Kidney (tissue), 14 donors: ENCODE data around the gene ARL15. TPM values are rescaled to one million over a fixed set of nuclear protein-coding genes. Genes with fewer than 3 reads are reported as not detected.

Experiments used
- DNase-seq, 5 donors: peaks; one replicate each; pipeline ENCODE4 v3.0.0-alpha.2; 2013 to 2020
- FAIRE-seq: peaks from 2 replicates; lab custom pipeline; 2012; peaks lifted over from hg19 to GRCh38; lab: Jason Lieb, UNC
- H3K27ac ChIP-seq, 2 donors: one replicate each; pipeline ENCODE4 v1.7.0; 2013; ENCODE audit warnings: low read depth in 2 of 2, low read length in 2 of 2, inconsistent platforms in 1 of 2
- H3K27me3 ChIP-seq: one replicate; pipeline ENCODE4 v1.7.1; 2013; ENCODE audit warnings: low read length, inconsistent platforms; ENCODE audit not compliant: control insufficient read depth, insufficient read depth
- H3K36me3 ChIP-seq, 3 donors: one replicate each; pipeline versions ENCODE4 v1.7.0 to v1.7.1; 2013; ENCODE audit warnings: low read length in 3 of 3, control low read depth in 1 of 3, inconsistent platforms in 1 of 3; ENCODE audit not compliant: insufficient read depth in 3 of 3, control insufficient read depth in 2 of 3
- H3K4me1 ChIP-seq, 3 donors: one replicate each; pipeline versions ENCODE4 v1.7.0 to v1.7.1; 2013; ENCODE audit warnings: low read length in 3 of 3, inconsistent platforms in 1 of 3, low read depth in 1 of 3; ENCODE audit not compliant: control insufficient read depth in 2 of 3, insufficient read depth in 2 of 3
- H3K4me3 ChIP-seq, 3 donors: one replicate each; pipeline versions ENCODE4 v1.7.0 to v1.8.1; 2013; ENCODE audit warnings: low read length in 3 of 3, control low read depth in 1 of 3, inconsistent platforms in 1 of 3
- H3K9ac ChIP-seq, 3 donors: one replicate each; pipeline versions ENCODE4 v1.7.0 to v1.7.1; 2013; ENCODE audit warnings: low read length in 3 of 3, control low read depth in 1 of 3, inconsistent platforms in 1 of 3
- H3K9me3 ChIP-seq, 3 donors: one replicate each; pipeline versions ENCODE4 v1.7.0 to v1.7.1; 2013; ENCODE audit warnings: low read length in 3 of 3, control low read depth in 1 of 3, inconsistent platforms in 1 of 3; ENCODE audit not compliant: control insufficient read depth in 2 of 3, insufficient read depth in 1 of 3
- CTCF ChIP-seq: IDR thresholded peaks from 3 replicates; pipeline ENCODE4 v1.5.1; 2012; ENCODE audit warnings: mild to moderate bottlenecking, moderate library complexity, borderline replicate concordance; ENCODE audit not compliant: insufficient read depth; ENCODE audit errors: extremely low read depth
- intact Hi-C: fragments of 100-400 bp; cut with DNase I; formaldehyde crosslinking; loops from one replicate; pipeline ENCODE4 v1.11.1; 2022
- polyA plus RNA-seq: library from polyadenylated mRNA; stranded (reverse); fragments of 350-450 nt; fragmentation: Illumina TruSeq; extraction: RNeasy Lipid Tissue Mini Kit (QIAGEN cat#74804); gene quantifications from one replicate; pipeline ENCODE4 v1.2.3, GENCODE V29; 2014; ENCODE audit warnings: low read depth, low replicate concordance; ENCODE audit not compliant: insufficient read depth
- total RNA-seq: library from RNA; stranded (reverse); fragmentation: NEBNext Ultra II Directional; extraction: Animal tissue kit (Norgen Biotek cat#: 25700); gene quantifications from one replicate; pipeline ENCODE4 v1.2.1, GENCODE V29; 2021
- donor health status: control.
- donor health status: control.
- donor health status: control.
- donor health status: control.
- donor health status: control.
- donor health status: DM: yes; HTN: yes; CAD: no.
- donor health status: Normal renal cell carcinoma (clear cell type).

ARL15 gene
- total and polyA plus RNA-seq, 2 donors from 2014 or later = 21.1 to 36.6 TPM

DNA sequence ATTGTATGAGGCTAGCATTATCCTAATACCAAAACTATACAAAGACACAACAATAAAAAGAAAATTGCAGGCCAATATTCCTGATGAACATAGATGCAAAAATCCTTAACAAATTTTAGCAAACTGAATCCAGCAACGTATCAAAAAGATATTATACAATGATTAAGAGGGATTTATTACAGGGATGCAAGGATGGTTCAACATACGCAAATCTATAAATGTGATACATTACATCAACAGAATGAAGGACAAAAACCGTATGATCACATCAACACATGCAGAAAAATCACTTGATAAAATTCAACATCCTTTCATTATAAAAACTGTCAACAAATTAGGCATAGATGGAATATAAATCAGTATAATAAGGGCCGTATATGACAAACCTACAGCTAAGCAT is 27.1 kb upstream of the ARL15 start:
- no peaks in the 10 kb centered on the region for H3K27me3 ChIP-seq
- DNase-seq = no peak
- H3K4me3 ChIP-seq = no peak overlapping the region
- H3K4me1 ChIP-seq = no peaks in the 10 kb centered on the region
- intact Hi-C loops = no loop called here
- no peak overlapping the region for H3K27ac ChIP-seq
- no peak for TF ChIP-seq CTCF
- no peaks in the 10 kb centered on the region for H3K36me3 ChIP-seq
- H3K9me3 ChIP-seq = peaks cover 0 to 5% (median 1%) of the 10 kb centered on the region in 3 donors
- no peak for FAIRE-seq
- no peak overlapping the region for H3K9ac ChIP-seq

GRCh38 chr5:54332720-54333119 is 22.3 kb upstream of the ARL15 start:
- DNase-seq (peak in 1 of 5 donors; percentile 34), FAIRE-seq (no peak)
- no peaks in the 10 kb centered on the region for H3K27me3 ChIP-seq
- no peaks in the 10 kb centered on the region for H3K4me1 ChIP-seq
- peaks cover 0 to 3% (median 1%) of the 10 kb centered on the region in 3 donors for H3K9me3 ChIP-seq
- intact Hi-C loops = no loop called here
- TF ChIP-seq CTCF = no peak
- no peaks in the 10 kb centered on the region for H3K36me3 ChIP-seq
- no peak overlapping the region for H3K9ac ChIP-seq
- H3K4me3 ChIP-seq = no peak overlapping the region
- H3K27ac ChIP-seq = no peak overlapping the region

- no peak for TF ChIP-seq CTCF
- Histone ChIP-seq H3K27me3 (no peaks in the 10 kb centered on the region), H3K4me1 (no peaks in the 10 kb centered on the region), H3K9ac (no peak overlapping the region), H3K27ac (no peak overlapping the region), H3K9me3 (peaks cover 0 to 1% (median 0%) of the 10 kb centered on the region in 3 donors), H3K4me3 (no peak overlapping the region), H3K36me3 (no peaks in the 10 kb centered on the region)
- intact Hi-C loops = no loop called here
- FAIRE-seq (no peak), DNase-seq (no peak)
Observed at GRCh38 chr5:54329731-54330709, 19.6 kb upstream of the ARL15 start.
